ENCODE results near the gene ANP32A.
"Not testable (repeated sequence)": the region's sequence is repeated elsewhere in the genome, so short reads cannot be mapped to it uniquely, and the experiment has no call there.

ANP32A gene

DNA sequence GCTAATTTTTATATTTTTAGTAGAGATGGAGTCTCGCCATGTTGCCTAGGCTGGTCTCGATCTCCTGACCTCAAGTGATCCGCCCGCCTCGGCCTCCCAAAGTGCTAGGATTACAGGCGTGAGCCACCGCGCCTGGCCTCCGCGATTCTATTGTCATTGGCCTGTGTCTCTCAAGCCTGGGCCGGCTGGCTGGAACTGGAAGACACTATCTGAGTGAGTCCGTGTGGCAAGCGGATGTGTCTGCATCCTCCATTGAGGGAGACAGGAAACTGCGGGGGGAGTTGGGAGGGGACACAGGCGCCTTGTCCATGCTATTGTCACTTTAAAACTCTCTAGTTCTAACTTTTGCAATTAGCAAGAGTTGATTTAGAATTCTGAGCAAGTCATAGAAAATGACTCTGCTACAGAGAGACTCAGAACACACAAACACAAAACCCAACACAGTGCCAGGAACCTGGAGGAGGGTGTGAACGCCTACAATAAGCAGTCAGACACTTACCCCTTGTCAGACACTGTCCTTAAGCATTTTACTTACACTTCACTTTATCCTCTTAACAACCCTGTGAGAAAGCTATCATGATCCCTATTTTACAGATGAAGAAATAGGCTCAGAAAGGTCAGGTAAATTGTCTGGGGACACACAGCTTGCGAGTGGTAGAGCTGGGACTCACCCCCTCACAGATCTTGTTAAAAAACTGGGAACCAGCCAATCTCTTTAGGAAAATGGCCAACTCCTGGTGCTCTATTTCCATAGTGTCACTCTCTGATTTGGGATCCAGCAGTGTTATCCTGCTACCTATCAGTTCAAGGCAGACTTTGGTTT, 38.7 kb downstream of the ANP32A start:
- DNase-seq = no peak

DNA sequence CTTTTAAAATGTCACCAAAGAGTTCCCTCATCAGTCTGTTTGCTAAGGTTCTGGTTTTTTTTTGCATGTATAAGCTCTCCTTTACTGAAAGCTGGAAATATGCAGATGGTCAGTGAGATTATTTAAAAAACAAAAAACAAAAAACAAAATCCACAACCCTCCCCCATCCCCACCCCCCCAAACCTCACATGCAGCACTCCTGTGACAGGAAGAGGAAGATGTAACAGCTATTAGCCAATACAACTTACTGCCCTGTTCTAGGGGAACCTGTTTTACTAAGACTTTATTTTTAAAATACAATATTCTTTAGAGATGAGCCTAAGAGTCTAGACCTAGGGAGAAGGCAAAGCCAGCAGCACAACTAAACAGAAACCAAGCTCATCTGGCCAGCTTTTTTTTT, 39.5 kb downstream of the ANP32A start:
- no peak for DNase-seq

DNA sequence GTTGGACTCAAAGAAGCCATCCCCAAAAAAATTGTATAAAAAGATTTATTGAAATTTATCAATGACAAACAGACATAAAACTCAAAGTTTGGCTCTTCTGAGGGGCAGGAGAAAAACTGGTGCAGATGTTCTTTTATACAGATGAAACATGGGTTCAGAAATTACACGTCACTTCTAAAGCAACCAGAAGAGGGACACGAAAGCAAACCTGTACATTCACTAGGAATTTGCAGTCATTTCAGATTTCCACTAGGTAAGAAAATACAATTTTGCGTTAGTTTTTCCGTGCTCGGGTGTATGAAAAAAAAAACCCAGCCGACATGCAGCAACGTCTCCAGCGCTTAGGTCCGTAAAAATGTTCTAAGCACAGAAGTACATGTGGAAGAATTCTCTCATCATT, 41.8 kb downstream of the ANP32A start:
- no peak for DNase-seq

DNA sequence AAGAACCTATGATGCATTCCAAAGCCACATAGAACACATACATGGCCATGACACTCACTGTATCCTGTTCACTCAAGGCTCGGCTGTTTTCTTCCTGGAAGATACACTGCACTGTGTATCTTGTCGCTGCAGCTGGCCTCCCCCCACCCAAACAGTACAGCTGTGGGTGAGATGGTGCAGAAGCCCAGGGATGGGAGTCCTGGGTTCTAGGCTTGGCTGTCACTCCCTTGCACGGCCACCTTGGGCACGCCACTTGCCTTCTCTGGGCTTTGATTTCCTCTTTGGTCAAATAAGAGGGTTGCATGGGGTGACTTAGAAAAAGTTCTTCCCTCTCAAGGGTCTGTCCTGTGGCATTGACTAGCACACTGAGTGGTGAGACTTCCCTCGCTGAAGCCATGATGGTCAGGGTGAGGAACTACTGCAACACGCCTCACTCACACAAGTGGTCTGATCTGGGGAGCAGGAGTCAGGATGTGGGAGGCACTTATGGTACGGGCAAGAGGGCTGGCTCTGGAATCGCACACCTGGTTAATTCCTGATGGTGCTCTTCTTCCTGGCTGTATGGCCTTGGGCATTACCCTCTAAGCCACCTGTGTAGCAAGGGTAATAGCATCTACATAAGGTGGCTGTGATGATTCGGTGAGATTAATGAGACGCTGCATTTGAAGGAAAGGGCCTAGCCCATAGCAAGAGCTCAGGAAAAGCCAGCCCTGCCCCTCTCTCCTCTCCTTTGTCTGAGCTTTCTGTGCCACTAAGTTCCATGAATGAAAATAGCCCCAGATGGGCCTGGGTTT, 44.0 kb downstream of the ANP32A start:
- no peak for DNase-seq

DNA sequence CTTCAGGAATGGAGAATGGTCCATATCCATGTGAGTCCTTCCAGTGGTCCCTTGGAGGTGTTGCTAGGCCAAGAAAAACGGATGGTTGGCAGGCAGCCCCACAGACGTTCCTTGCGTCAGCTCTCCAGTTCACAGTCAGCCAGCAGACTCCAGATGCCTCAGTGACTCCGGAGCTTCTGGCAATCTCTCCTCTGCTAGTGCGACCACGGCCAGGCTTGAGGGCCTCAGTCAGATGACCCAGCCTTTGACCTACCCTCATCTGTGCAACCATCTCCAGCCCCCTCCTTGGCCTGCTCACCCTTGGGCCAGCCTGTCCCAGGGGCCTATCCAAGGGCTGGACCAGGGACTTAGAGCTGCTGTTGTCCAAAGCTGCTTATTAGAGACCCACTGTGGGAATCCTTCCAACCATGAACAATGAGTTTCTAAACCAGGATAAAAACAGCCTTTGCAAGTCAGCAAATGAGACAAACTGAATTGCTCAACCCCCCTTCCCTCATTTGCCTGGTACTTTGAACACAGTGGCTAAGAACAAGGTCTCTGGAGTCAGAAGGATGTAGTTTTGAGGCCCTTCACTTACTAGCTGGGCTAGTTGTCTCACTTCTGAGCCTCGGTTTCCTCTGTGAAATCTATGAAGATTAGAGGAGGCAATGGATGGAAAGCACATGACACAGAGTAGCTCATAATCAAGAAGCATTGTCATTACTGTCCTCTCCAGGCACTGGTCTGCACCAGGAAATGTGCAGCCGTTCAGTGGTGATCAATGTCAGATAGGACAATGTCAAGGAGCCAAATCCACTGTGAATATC, 44.8 kb downstream of the ANP32A start:
- DNase-seq = no peak

DNA sequence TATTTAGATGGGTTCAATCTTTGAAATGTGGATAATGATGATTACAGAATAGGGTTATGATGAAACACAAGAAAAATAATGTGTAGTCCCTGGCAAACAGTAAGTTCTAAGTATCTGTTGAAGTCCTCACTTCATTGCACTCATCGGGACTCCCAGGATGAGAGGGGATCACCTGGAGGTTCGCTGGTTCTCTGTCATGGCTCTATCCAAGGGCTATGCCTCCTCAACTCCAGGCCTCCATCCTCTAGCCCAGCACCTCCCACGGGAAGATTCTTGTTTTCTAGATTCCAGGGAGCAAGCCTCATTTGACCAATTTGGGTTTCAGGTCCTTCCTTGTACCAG, 45.5 kb downstream of the ANP32A start:
- no peak for DNase-seq

DNA sequence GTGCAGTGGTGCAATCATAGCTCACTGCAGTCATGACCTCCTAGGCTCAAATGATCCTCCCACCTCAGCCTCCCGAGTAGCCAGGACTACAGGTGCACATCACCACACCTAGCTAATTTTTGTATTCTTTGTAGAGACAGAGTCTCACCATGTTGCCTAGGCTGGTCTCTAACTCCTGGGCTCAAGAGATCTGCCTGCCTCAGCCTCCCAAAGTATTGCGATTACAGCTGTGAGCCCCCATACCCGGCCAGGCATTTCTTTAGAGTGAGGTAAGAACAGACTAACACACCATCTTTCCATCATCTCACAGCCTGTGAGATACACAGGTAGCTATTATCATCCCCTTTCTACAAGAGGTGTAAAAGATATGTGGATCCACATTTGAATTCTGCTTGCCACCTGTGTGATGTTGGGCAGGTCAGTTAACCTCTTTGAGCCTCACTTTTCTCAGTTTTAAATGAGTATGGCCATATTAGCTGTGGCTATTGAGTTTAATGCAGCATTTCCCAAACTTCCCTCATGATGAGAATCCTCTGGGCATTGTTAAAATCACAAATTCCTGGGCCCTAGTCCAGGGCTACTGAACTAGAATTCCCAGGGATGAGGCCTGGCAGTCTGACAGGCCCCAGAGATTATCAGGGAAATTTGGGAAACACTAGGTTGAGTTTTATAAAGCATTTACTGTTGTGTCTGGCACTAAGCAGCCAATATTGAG, 46.0 kb downstream of the ANP32A start:
- no peak for DNase-seq

DNA sequence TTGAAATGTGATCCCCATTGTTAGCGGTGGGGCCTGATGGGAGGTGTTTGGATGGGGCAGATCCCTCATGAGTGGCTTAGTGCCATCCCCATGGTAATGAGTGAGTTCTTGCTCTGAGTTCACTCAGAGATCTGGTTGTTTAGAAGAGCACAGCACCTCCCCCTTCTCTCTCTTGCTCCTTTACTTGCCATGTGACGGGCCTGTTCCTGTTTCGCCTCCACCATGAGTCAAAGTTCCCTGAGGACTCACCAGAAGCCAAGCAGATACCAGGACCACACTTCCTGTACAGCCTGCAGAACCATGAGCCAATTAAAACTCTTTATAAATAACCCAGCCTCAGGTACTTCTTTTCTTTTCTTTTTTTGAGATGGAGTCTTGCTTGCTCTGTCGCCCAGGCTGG, 46.6 kb downstream of the ANP32A start:
- DNase-seq = no peak

DNA sequence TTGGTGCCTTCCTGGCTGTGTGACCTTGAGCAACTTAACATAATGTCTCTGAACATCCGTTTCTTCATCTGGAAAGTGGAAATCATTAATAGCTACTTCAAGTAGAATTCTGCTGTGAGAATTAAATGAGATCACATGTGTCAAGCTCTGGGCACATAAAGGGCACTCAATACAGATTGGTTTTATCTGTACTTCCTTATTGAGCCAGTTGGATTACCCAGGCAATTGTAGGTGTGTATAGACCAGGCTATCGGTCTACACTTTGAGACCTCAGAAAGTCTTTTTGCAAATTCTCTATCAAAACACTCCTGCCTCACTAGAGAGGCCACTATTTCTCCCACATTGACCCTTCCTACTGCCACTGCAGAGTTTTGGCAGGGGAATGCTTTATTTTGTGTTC, 47.7 kb downstream of the ANP32A start:
- no peak for DNase-seq

DNA sequence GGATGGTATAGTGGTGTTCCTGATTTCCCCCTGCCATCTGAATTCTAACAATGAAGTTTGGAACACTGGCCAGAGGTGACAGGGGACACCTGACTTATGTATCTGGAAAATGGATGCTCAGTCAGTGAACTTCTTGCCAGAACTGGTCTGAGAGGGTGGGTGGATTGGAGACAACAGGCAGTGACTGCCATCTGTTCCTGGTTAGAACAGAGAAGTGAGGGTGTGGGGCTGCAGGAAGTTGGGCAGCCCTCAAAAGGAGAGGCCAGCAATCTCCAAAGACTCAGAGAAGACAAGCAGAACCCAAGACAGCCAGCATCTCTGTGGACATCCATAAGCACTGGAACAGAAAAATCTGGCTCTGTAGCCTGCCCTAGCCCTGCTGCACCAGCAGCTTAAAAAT, 50.5 kb downstream of the ANP32A start:
- no peak for DNase-seq

DNA sequence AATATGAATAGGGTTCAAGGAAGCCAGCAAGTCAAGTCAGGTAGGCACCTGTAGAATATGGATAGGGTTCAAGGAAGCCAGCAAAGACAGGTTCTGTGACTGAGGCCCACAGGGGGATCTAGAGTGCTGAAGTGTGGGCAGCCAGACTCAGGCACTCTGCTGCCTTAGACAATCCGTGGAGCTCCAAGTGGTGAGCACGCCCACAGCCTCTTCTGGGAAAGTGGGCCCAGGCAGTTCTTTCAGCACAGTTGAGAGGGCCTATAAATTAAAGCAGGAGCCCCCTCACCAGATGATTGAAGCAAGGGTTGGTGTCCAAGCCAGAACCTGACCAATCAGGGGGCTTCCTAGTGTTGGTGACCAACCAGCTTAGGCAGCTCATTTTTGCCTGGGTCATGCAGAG, 51.0 kb downstream of the ANP32A start:
- no peak for DNase-seq

DNA sequence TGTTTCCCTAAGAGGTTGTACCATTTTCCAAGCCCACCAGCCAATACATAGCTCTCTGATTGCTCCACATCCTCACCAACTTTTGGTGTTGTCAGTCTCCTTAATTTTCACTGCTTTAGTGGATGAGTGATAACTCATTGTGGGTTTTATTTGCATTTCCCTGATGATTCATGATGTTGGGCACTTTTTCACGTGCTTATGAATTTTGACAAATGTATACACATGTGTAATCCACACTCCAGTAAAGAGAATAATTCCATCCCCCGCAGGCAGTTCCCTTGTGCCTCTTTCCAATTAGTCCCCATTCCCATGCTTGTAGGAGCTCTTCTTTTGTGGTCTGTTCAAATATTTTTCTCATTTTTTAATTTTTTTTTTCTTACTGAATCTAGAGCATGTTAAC, 52.4 kb downstream of the ANP32A start:
- no peak for DNase-seq

DNA sequence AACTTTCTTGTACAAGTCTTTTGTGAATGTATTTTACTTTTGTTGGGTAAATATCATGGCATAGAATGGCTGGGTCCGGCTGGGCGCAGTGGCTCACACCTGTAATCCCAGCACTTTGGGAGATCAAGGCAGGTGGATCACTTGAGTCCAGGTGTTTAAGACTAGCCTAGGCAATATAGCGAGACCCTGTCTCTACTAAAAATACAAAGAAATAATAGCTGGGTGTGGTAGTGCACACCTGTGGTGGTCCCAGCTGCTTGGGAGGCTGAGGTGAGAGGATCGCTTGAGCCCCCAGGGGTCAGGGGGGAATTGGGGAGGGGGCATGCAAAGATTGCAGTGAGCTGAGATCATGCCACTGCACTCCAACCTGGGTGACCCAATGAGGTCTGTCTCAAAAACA, 52.9 kb downstream of the ANP32A start:
- no peak for DNase-seq

DNA sequence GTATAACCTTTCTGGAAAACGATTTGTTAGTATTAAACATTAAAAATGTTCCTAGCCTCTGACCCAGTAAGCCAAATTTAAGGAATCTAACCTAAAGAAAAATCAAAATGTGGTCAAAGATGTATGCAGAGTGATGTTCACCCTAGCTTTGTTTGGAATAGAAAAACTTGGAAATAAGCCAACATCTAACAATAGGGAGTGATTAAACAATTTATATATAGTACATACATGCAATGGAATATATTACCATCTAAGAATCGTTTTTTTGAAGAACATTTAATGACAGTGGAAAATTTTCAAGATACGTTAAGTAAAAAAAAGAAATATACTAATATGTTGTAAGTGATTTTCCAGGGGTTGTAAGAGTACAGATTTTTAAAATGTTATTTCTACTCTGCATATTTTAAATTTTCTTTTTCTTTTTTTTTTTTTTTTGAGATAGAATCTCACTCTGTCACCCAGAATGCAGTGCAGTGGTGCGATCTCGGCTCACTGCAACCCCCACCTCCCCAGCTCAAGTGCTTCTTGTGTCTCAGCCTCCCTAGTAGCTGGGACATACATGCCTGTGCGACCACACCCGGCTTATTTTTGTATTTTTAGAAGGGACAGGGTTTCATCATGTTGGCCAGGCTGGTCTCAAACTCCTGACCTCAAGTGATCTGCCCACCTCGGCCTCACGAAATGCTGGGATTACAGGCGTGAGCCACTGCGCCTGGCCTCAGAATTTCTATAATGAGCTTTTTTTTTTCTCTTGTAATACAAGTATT, 54.9 kb downstream of the ANP32A start:
- DNase-seq = no peak

DNA sequence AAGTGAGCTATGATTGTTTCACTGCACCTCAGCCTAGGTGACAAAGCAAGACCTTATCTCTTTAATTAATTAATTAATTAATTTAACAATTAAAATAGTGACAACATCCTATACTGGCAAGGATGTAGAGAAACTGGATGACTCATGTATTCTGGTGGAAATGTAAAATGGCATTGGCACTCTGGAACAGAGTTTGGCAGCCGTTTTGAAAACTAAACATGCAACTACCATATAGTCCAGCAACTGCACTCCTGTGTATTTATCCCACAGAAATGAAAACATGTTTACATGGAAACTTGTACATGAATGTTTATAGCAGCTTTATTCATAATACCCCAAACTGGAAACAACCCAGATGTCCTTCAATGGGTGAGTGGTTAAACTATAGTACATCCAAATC, 56.6 kb downstream of the ANP32A start:
- DNase-seq = no peak

DNA sequence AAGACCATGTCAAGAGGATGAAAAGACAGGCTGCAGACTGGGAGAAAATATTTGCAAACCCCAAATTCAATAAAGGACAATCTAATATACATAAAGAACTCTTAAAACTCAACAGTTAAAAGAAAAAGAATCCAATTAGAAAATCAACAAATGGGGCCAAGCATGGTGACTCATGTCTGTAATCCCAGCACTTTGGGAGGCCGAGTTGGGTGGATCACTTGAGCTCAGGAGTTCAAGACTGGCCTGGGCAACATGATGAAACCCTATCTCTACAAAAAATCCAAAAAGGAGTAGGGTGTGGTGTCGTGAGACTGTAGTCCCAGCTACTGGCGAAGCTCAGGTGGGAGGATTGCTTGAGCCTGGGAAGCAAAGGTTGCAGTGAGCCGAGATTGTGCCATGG, 57.6 kb downstream of the ANP32A start:
- DNase-seq = no peak

DNA sequence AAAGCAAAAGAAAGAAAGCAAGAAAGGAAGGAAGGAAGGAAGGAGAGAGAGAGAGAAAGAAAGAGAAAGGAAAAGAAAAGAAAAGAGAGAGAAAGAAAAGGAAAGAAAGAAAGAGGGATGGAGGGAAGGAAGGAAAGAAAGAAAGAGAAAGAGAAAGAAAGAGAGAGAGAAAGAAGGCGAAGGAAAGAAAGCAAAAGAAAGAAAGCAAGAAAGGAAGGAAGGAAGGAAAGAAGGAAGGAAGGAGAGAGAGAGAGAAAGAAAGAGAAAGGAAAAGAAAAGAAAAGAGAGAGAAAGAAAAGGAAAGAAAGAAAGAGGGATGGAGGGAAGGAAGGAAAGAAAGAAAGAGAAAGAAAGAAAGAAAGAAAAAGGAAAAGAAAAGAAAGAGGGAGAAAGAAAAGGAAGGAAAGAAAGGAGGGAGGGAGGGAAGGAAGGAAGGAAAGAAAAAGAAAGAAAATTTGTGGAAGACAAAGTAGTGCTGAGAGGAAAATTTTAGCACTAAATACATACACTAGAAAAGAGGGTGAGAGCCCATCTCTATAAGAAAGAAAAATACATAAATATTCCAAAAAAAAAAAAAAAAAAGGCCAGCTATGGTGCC, 60.6 kb downstream of the ANP32A start:
- not testable (repeated sequence) for DNase-seq

DNA sequence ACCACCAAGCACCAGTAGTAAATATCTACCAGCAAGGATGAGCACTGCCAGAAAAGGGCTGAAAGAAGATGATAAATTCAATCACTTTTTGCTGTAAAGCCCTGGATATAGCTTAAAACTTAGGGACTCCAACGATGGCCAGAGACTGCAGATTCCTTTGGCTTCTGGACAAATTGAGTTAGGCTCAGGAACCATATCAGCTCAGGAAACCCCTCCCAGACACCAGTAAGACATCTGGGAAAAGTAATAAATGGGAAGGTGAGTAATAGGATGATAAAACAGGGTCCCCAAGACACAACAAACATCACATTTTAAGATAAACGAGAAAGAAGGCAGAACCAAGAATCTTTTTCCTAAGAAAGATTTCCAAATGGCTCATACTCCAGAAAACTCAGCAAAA, 65.0 kb downstream of the ANP32A start:
- no peak for DNase-seq

DNA sequence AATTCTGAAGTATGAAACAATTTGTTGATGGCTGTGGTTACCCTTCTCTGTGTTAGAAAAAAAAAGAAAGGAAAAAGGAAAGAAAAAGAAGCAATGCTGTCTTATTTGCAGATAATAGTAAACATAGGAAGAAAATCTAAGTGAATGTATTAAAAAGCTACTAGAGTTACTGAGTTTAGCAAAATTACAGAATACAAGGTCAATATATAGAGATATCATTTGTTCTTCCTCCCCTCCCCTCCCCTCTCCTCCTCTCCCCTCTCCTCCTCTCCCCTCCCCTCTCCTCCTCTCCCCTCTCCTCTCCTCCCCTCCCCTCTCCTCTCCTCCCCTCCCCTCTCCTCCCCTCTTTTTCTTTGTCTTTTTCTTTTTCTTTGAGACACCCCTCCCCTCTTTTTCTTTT, 69.1 kb downstream of the ANP32A start:
- DNase-seq = no peak

DNA sequence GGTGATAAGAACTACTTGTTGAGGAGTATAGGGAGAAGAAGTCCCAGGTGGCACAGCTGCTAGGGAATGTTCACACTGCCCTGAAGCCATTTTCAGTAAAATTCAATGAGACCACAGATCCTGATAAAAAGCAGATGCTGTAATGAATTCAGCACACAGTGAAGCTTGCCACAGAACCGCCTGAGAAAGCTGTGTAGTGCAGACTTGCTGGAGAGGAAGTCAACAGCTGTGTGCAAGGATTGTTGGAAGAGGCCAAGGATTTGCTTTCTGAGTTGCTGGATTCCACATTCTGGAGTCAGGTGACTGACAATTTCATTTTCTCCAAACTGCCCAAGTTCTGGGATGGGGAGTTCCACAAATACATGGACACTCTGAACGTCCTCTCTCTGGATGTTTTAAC, 70.9 kb downstream of the ANP32A start:
- no peak for DNase-seq

DNA sequence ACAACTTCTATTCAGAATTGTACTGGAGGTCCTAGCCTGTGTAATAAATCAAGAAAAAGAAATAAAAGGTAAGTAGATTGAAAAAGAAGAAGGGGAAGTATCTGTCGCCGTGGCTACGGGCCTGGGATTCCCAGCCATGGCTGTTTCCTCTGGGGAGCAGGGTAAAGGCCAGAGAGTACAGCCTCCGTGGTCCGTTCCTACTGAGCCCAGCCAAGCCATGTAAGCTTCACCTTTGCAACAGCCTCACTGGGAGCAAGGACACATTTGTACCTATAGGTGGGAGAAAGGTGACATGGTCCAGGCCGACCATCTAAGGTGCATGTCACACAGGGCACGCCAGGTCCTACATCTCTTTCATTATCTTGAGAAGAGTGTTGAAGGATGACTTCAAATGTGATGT, 71.3 kb downstream of the ANP32A start:
- no peak for DNase-seq

DNA sequence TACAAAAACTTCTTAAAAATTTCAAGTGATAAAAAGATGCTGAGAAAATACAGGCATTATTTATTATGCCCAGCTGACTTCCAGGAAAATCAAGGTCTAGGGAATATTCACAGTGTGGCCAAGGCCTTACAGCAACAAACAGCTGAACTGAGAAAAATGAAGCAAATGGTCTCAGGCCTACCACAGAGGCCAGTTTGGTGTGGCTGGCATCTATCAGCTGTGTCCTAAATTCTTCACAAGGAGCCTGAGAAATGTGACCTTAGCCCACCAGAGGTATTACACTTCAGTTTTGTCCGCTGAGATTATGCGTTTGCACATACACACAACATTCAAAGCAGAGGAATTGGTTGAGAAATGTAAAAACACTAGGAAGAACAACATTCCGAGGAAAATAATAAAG, 77.4 kb downstream of the ANP32A start:
- DNase-seq = no peak

Measured in GOT3 (cell line).